Hepatocyte (in vitro differentiated cells): ENCODE measurements around the gene DAB2IP.

Experiments
- EZH2 ChIP-seq: fragments of 200-600 bp; sonication (generic); IDR thresholded peaks from 2 replicates; pipeline ENCODE4 v1.6.1; 2016; ENCODE audit warnings: antibody characterized with exemption, mild to moderate bottlenecking, borderline replicate concordance
- TF ChIP-seq, protein P1 (sequence below): fragments of 200-600 bp; sonication (generic); IDR thresholded peaks from 2 replicates; pipeline ENCODE4 v1.5.1; 2016; ENCODE audit warnings: antibody characterized with exemption, mild to moderate bottlenecking; ENCODE audit not compliant: poor library complexity

DNA sequence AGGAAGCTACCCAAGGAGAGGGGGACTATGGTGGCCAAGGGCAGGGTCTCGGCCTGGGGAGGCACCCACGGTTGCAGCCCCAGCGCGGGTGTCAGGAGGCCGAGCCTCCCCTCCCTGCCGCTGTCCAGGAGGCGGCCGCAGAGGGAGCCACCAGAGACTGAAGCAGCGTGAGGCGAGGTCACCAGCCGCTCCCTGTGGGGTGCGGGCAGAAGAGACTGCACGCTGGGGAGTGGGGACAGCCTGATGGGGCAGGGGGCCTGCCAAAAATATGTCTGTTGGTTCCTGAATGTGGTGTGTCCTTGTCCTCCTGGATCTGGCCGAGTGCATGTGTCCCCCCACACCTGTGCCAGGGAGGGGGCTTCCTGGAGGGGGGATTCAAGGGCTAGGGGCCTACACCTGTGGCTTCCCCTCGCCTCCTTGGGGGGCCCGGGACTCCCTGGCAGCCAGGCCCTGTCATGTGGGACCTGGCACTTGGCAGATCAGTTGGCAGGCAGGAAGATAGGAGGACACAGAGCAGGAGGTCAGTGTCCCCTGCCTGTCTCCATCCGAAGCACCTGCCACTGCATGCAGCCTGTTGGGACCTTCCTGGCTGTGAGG is 131.2 kb downstream of the DAB2IP start:
- TF ChIP-seq, protein P1, sequence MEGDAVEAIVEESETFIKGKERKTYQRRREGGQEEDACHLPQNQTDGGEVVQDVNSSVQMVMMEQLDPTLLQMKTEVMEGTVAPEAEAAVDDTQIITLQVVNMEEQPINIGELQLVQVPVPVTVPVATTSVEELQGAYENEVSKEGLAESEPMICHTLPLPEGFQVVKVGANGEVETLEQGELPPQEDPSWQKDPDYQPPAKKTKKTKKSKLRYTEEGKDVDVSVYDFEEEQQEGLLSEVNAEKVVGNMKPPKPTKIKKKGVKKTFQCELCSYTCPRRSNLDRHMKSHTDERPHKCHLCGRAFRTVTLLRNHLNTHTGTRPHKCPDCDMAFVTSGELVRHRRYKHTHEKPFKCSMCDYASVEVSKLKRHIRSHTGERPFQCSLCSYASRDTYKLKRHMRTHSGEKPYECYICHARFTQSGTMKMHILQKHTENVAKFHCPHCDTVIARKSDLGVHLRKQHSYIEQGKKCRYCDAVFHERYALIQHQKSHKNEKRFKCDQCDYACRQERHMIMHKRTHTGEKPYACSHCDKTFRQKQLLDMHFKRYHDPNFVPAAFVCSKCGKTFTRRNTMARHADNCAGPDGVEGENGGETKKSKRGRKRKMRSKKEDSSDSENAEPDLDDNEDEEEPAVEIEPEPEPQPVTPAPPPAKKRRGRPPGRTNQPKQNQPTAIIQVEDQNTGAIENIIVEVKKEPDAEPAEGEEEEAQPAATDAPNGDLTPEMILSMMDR, result no peak
- TF ChIP-seq EZH2, result no peak
